ENCODE data around the gene NAGA.

The NAGA gene

GRCh38 chr22:42033263-42034181, 37.1 kb downstream of the NAGA start:
- Histone ChIP-seq H3K9ac (ENCODE audit: low read depth, low read length, poor library complexity, severe bottlenecking) (no peak overlapping the region), H3F3A (ENCODE audit: low read depth) (no peaks in the 10 kb centered on the region), H3K27me3 (ENCODE audit: insufficient read depth, low read length, poor library complexity, severe bottlenecking) (no peaks in the 10 kb centered on the region), H2AFZ (ENCODE audit: low read length) (no peak overlapping the region), H3K9me3 (ENCODE audit: insufficient read depth, low read depth, low read length) (peaks cover 8% of the 10 kb centered on the region; the same call in 1 of the 2 replicates), H3K36me3 (ENCODE audit: insufficient read depth, low read length) (no peaks in the 10 kb centered on the region), H3K4me3 (ENCODE audit: low read length, poor library complexity, severe bottlenecking) (no peak overlapping the region), H4K20me1 (ENCODE audit: insufficient read depth, low read length, poor library complexity, severe bottlenecking) (no peaks in the 10 kb centered on the region), H3K4me2 (ENCODE audit: low read depth, low read length, poor library complexity, severe bottlenecking) (no peak overlapping the region), H3K79me2 (ENCODE audit: insufficient read depth, low read length) (no peaks in the 10 kb centered on the region), H3K9me2 (replicated peaks; ENCODE audit: low read depth, low read length) (no peaks in the 10 kb centered on the region), H3K4me1 (ENCODE audit: insufficient read depth, low read length, poor library complexity, severe bottlenecking) (no peaks in the 10 kb centered on the region)
- TF ChIP-seq EZH2phosphoT487 (IDR thresholded peaks at IDR 0.05; ENCODE audit: borderline replicate concordance), result no peak
- no peak for TF ChIP-seq CTCF (conservative IDR thresholded peaks at IDR 0.05; ENCODE audit: low read length)

GRCh38 chr22:42026705-42027104, 43.9 kb downstream of the NAGA start:
- Histone ChIP-seq H4K20me1 (ENCODE audit: insufficient read depth, low read length, poor library complexity, severe bottlenecking) (no peaks in the 10 kb centered on the region), H3K27me3 (ENCODE audit: insufficient read depth, low read length, poor library complexity, severe bottlenecking) (no peaks in the 10 kb centered on the region), H3K4me3 (ENCODE audit: low read length, poor library complexity, severe bottlenecking) (no peak overlapping the region), H3K9me2 (replicated peaks; ENCODE audit: low read depth, low read length) (no peaks in the 10 kb centered on the region), H3K4me1 (ENCODE audit: insufficient read depth, low read length, poor library complexity, severe bottlenecking) (no peaks in the 10 kb centered on the region), H3F3A (ENCODE audit: low read depth) (no peaks in the 10 kb centered on the region), H3K9me3 (ENCODE audit: insufficient read depth, low read depth, low read length) (no peaks in the 10 kb centered on the region), H3K36me3 (ENCODE audit: insufficient read depth, low read length) (no peaks in the 10 kb centered on the region), H2AFZ (ENCODE audit: low read length) (no peak overlapping the region), H3K4me2 (ENCODE audit: low read depth, low read length, poor library complexity, severe bottlenecking) (no peak overlapping the region), H3K79me2 (ENCODE audit: insufficient read depth, low read length) (no peaks in the 10 kb centered on the region), H3K9ac (ENCODE audit: low read depth, low read length, poor library complexity, severe bottlenecking) (no peak overlapping the region)
- TF ChIP-seq CTCF (conservative IDR thresholded peaks at IDR 0.05; ENCODE audit: low read length), result no peak
- no peak for TF ChIP-seq EZH2phosphoT487 (IDR thresholded peaks at IDR 0.05; ENCODE audit: borderline replicate concordance)

GRCh38 chr22:42025421-42025820, 45.2 kb downstream of the NAGA start:
- Histone ChIP-seq H3K27me3 (ENCODE audit: insufficient read depth, low read length, poor library complexity, severe bottlenecking) (no peaks in the 10 kb centered on the region), H3K4me3 (ENCODE audit: low read length, poor library complexity, severe bottlenecking) (no peak overlapping the region), H3K4me1 (ENCODE audit: insufficient read depth, low read length, poor library complexity, severe bottlenecking) (no peaks in the 10 kb centered on the region), H2AFZ (ENCODE audit: low read length) (no peak overlapping the region), H3K9me2 (replicated peaks; ENCODE audit: low read depth, low read length) (no peaks in the 10 kb centered on the region), H3K4me2 (ENCODE audit: low read depth, low read length, poor library complexity, severe bottlenecking) (no peak overlapping the region), H3K36me3 (ENCODE audit: insufficient read depth, low read length) (no peaks in the 10 kb centered on the region), H4K20me1 (ENCODE audit: insufficient read depth, low read length, poor library complexity, severe bottlenecking) (no peaks in the 10 kb centered on the region), H3K79me2 (ENCODE audit: insufficient read depth, low read length) (no peaks in the 10 kb centered on the region), H3K9ac (ENCODE audit: low read depth, low read length, poor library complexity, severe bottlenecking) (no peak overlapping the region), H3F3A (ENCODE audit: low read depth) (no peaks in the 10 kb centered on the region), H3K9me3 (ENCODE audit: insufficient read depth, low read depth, low read length) (no peaks in the 10 kb centered on the region)
- no peak for TF ChIP-seq EZH2phosphoT487 (IDR thresholded peaks at IDR 0.05; ENCODE audit: borderline replicate concordance)
